ENCODE data around the gene DNAJC30. TPM values are rescaled to one million over a fixed set of nuclear protein-coding genes. Genes with fewer than 3 reads are reported as not detected.

The DNAJC30 gene
- total RNA-seq, 1 experiment from 2014 or later = 2.9 TPM

DNA sequence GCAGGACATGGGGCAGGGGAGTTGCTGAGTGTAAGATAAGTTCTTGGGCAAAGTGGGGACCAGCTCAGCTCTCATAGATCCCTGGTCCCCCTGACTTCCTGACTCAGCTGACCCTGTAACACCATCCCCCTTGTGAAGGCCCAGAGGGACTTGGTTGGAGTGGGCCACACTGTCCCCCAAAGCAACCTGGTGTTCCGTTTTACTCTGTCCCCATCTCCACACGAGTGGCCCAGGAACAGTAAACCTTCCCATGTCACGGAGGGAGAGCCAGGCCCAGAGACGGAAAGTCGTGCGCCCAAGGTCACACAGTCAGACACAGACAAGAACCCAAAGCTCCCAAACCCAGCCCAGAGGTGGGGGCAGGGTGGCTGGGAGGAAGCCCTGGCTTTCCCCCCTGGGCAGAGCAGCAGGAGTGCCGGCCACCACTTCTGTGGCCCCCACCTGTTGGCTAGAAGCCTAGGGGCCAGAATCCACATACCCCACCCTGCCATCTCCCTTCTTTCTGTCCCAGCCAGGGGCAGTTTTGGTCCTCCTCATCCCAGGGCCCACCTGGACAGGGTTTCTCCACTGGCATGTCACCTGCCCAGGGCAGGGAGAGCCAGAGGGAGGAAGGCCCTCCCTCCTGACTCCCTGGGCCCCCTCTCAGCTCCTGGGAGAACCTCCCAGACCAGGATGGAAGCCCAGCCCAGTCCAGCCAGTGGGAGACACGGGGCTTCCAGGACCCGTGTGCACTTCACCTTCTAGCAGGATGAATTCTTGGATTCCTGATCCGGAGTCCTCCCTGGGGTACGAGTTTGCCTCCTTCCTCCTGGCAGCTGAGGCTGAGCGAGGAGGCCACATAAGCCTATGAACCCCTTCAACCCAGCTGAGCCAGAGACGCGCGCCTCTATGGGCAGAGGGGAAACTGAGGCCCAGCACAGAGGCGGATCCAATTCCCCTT lies 36.2 kb downstream of the DNAJC30 start:
- POLR2A ChIA-PET (ENCODE audit: unreplicated experiment) = no interaction called here
- no peak for DNase-seq
- no peaks in the 10 kb centered on the region for H3K79me2 ChIP-seq (ENCODE audit: low read length)
- H3F3A ChIP-seq (ENCODE audit: low read length, unreplicated experiment) = no peaks in the 10 kb centered on the region
- H3K9me2 ChIP-seq (replicated peaks; ENCODE audit: low read length) = no peaks in the 10 kb centered on the region
- peaks cover 11% of the 10 kb centered on the region for H3K27me3 ChIP-seq (ENCODE audit: low read length)
- H3K4me3 ChIP-seq (ENCODE audit: low read length) = no peak overlapping the region
- no peaks in the 10 kb centered on the region for H4K20me1 ChIP-seq (ENCODE audit: low read length)
- no peaks in the 10 kb centered on the region for H3K9me3 ChIP-seq (ENCODE audit: low read length)
- no TSS peak for BruUV-seq (replicated peaks)
- CTCF ChIA-PET = no interaction called here
- H3K4me1 ChIP-seq (ENCODE audit: insufficient read depth, low read length) = no peaks in the 10 kb centered on the region
- no peak for ATAC-seq
- intact Hi-C loops (cut with micrococcal nuclease) = no loop called here
- no peak overlapping the region for H2AFZ ChIP-seq (ENCODE audit: low read length)
- H3K4me2 ChIP-seq (ENCODE audit: low read length) = peak overlapping the region; percentile 83; the same call in 1 of the 2 replicates
- no peaks in the 10 kb centered on the region for H3K36me3 ChIP-seq (ENCODE audit: low read depth, low read length)
- H3K9ac ChIP-seq (ENCODE audit: low read length) = no peak overlapping the region
- TF ChIP-seq EZH2phosphoT487 (IDR thresholded peaks at IDR 0.05; ENCODE audit: borderline replicate concordance, low read length) (no peak), EZH2 (IDR thresholded peaks at IDR 0.05; ENCODE audit: low read length, unreplicated experiment) (no peak)
- TF ChIP-seq, protein P1, sequence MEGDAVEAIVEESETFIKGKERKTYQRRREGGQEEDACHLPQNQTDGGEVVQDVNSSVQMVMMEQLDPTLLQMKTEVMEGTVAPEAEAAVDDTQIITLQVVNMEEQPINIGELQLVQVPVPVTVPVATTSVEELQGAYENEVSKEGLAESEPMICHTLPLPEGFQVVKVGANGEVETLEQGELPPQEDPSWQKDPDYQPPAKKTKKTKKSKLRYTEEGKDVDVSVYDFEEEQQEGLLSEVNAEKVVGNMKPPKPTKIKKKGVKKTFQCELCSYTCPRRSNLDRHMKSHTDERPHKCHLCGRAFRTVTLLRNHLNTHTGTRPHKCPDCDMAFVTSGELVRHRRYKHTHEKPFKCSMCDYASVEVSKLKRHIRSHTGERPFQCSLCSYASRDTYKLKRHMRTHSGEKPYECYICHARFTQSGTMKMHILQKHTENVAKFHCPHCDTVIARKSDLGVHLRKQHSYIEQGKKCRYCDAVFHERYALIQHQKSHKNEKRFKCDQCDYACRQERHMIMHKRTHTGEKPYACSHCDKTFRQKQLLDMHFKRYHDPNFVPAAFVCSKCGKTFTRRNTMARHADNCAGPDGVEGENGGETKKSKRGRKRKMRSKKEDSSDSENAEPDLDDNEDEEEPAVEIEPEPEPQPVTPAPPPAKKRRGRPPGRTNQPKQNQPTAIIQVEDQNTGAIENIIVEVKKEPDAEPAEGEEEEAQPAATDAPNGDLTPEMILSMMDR (conservative IDR thresholded peaks at IDR 0.05; ENCODE audit: low read depth, low read length) = no peak
- no peak overlapping the region for H3K27ac ChIP-seq (ENCODE audit: low read length)

DNA sequence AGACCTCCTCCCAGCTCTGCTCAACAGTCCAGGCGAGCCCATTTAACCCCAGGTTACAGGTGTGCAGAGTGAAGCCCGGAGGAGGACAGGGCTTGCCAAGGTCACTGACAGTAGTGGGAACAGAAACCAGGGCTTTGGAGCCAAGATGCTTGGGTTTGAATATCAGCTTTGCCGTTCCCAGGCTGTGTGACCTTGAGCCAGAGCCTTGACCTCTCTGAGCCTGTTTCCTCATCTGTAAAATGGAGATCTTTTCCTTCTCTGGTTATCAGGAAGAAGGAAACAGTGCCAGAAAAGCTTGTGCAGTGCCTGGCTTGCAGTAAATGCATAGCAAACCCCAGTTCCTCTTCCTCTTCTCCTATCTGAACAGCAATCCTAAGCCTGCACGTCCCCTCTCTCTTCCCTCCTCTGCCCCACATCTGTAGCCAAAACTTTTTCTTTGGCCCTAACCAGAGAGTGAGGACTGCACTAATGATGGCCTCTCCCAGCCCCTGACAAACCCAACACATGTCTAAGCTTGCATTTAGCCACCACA lies 37.5 kb downstream of the DNAJC30 start:
- no peaks in the 10 kb centered on the region for H3K9me3 ChIP-seq (ENCODE audit: low read length)
- intact Hi-C loops (cut with micrococcal nuclease) = no loop called here
- DNase-seq (no peak), ATAC-seq (no peak)
- no peaks in the 10 kb centered on the region for H4K20me1 ChIP-seq (ENCODE audit: low read length)
- ChIA-PET CTCF (interaction anchor here (0.5 kb wide), 1 partner anchor 58 kb away, joined by 5 read pairs; no protein-coding TSS in a partner anchor), POLR2A (ENCODE audit: unreplicated experiment) (no interaction called here)
- no peak for TF ChIP-seq EZH2 (IDR thresholded peaks at IDR 0.05; ENCODE audit: low read length, unreplicated experiment)
- TF ChIP-seq, protein P1 (conservative IDR thresholded peaks at IDR 0.05; ENCODE audit: low read depth, low read length) = no peak
- no peak for TF ChIP-seq EZH2phosphoT487 (IDR thresholded peaks at IDR 0.05; ENCODE audit: borderline replicate concordance, low read length)
- no peaks in the 10 kb centered on the region for H3K79me2 ChIP-seq (ENCODE audit: low read length)
- no peak overlapping the region for H3K4me2 ChIP-seq (ENCODE audit: low read length)
- no peaks in the 10 kb centered on the region for H3K4me1 ChIP-seq (ENCODE audit: insufficient read depth, low read length)
- no peak overlapping the region for H3K27ac ChIP-seq (ENCODE audit: low read length)
- H3F3A ChIP-seq (ENCODE audit: low read length, unreplicated experiment) = no peaks in the 10 kb centered on the region
- no peaks in the 10 kb centered on the region for H3K9me2 ChIP-seq (replicated peaks; ENCODE audit: low read length)
- no peaks in the 10 kb centered on the region for H3K36me3 ChIP-seq (ENCODE audit: low read depth, low read length)
- H3K27me3 ChIP-seq (ENCODE audit: low read length) = peaks cover 11% of the 10 kb centered on the region
- no TSS peak for BruUV-seq (replicated peaks)
- H2AFZ ChIP-seq (ENCODE audit: low read length) = no peak overlapping the region
- no peak overlapping the region for H3K4me3 ChIP-seq (ENCODE audit: low read length)
- no peak overlapping the region for H3K9ac ChIP-seq (ENCODE audit: low read length)

Data from PC-3 (cell line).